NB4 (cell line): ENCODE data around the gene MORN1.

Experiments used
- DNase-seq: peaks from one replicate; pipeline ENCODE4 v3.0.0; 2010; ENCODE audit warnings: low read depth
- H3K4me3 ChIP-seq: one replicate; pipeline ENCODE4 v1.5.1; 2011; ENCODE audit warnings: mild to moderate bottlenecking, low read depth, low read length, moderate library complexity
- CTCF ChIP-seq: IDR thresholded peaks from one replicate; pipeline ENCODE4 v1.5.1; 2012; ENCODE audit warnings: low read depth, low read length
- MAX ChIP-seq: IDR thresholded peaks from 2 replicates; pipeline ENCODE4 v1.6.1; 2011; ENCODE audit warnings: low read depth, low read length
- MYC ChIP-seq: IDR thresholded peaks from 2 replicates; pipeline ENCODE4 v1.6.1; 2011; ENCODE audit warnings: low read depth, low read length
- POLR2A ChIP-seq: IDR thresholded peaks from 2 replicates; pipeline ENCODE4 v1.6.1; 2011; ENCODE audit warnings: mild to moderate bottlenecking; ENCODE audit not compliant: insufficient read length; ENCODE audit errors: extremely low read depth

The MORN1 gene

GRCh38 chr1:2407166-2407990 is 16.0 kb upstream of the MORN1 start:
- no peak for DNase-seq
- TF ChIP-seq POLR2A (peak; percentile 3), CTCF (no peak)
- H3K4me3 ChIP-seq = no peak overlapping the region

GRCh38 chr1:2406451-2407041 is 15.2 kb upstream of the MORN1 start:
- TF ChIP-seq MAX = no peak
- TF ChIP-seq POLR2A = no peak
- TF ChIP-seq MYC = no peak
- no peak for TF ChIP-seq CTCF
- H3K4me3 ChIP-seq = no peak overlapping the region
- DNase-seq = no peak

- DNase-seq = no peak
- no peak overlapping the region for H3K4me3 ChIP-seq
- TF ChIP-seq MYC (no peak), MAX (no peak), POLR2A (no peak), CTCF (no peak)
Observed at GRCh38 chr1:2405588-2406295, 14.4 kb upstream of the MORN1 start.

GRCh38 chr1:2404890-2405511 is 13.6 kb upstream of the MORN1 start:
- no peak overlapping the region for H3K4me3 ChIP-seq
- TF ChIP-seq CTCF = no peak
- TF ChIP-seq POLR2A = no peak
- TF ChIP-seq MYC = no peak
- TF ChIP-seq MAX = no peak
- DNase-seq = no peak

- no peak for TF ChIP-seq CTCF
- TF ChIP-seq MYC = no peak
- TF ChIP-seq POLR2A = no peak
- TF ChIP-seq MAX = no peak
- no peak for DNase-seq
- no peak overlapping the region for H3K4me3 ChIP-seq
Observed at GRCh38 chr1:2404142-2404889, 13.0 kb upstream of the MORN1 start.
